B cell (primary cell): ENCODE measurements around the gene TRIM62.

Source experiments
- EZH2 ChIP-seq: IDR thresholded peaks from 2 replicates; pipeline ENCODE4 v1.6.1; 2012; ENCODE audit warnings: borderline replicate concordance, low read depth, mild to moderate bottlenecking, moderate library complexity, low read length; ENCODE audit not compliant: insufficient read depth, poor library complexity, severe bottlenecking
- TF ChIP-seq, protein P1 (sequence below): fragments of 200-600 bp; IDR thresholded peaks from one replicate; pipeline ENCODE4 v1.8.0; 2022; ENCODE audit warnings: antibody characterized with exemption, mild to moderate bottlenecking

GRCh38 chr1:33168556-33169289 is 13.1 kb downstream of the TRIM62 start:
- TF ChIP-seq EZH2: no peak
- TF ChIP-seq, protein P1, sequence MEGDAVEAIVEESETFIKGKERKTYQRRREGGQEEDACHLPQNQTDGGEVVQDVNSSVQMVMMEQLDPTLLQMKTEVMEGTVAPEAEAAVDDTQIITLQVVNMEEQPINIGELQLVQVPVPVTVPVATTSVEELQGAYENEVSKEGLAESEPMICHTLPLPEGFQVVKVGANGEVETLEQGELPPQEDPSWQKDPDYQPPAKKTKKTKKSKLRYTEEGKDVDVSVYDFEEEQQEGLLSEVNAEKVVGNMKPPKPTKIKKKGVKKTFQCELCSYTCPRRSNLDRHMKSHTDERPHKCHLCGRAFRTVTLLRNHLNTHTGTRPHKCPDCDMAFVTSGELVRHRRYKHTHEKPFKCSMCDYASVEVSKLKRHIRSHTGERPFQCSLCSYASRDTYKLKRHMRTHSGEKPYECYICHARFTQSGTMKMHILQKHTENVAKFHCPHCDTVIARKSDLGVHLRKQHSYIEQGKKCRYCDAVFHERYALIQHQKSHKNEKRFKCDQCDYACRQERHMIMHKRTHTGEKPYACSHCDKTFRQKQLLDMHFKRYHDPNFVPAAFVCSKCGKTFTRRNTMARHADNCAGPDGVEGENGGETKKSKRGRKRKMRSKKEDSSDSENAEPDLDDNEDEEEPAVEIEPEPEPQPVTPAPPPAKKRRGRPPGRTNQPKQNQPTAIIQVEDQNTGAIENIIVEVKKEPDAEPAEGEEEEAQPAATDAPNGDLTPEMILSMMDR: no peak
